ENCODE data around the gene MAPK11. TPM values are rescaled to one million over a fixed set of nuclear protein-coding genes. Genes with fewer than 3 reads are reported as not detected.

MAPK11 gene
- total RNA-seq, 4 donors from 2014 or later, result 0.65 to 8.1 (median 2.9) TPM

GRCh38 chr22:50229370-50229769, 40.8 kb downstream of the MAPK11 start:
- no peak for TF ChIP-seq POLR2A (IDR thresholded peaks at IDR 0.05)
- TF ChIP-seq CTCF (IDR thresholded peaks at IDR 0.05), result no peak
- no peak overlapping the region for H3K4me3 ChIP-seq (ENCODE audit: low read depth, poor library complexity, severe bottlenecking)
- whole genome bisulfite sequencing, 2 donors, result 95 to 96% methylated on average over 16 of the region's 16 CpGs
- intact Hi-C loops (cut with DNase I; ENCODE audit: low total_unique reads), result no loop called here
- DNase-seq (ENCODE audit: low spot score in 2 of 2), result no peak

GRCh38 chr22:50228366-50228765, 41.8 kb downstream of the MAPK11 start:
- no peak for TF ChIP-seq POLR2A (IDR thresholded peaks at IDR 0.05)
- H3K4me3 ChIP-seq (ENCODE audit: low read depth, poor library complexity, severe bottlenecking), result no peak overlapping the region
- intact Hi-C loops (cut with DNase I; ENCODE audit: low total_unique reads), result no loop called here
- WGBS, 2 donors, result 88 to 92% methylated on average over 5 to 9 of the region's 9 CpGs
- no peak for DNase-seq (ENCODE audit: low spot score in 2 of 2)

- TF ChIP-seq POLR2A (IDR thresholded peaks at IDR 0.05), result no peak
- no peak for TF ChIP-seq CTCF (IDR thresholded peaks at IDR 0.05)
- intact Hi-C loops (cut with DNase I; ENCODE audit: low total_unique reads), result no loop called here
- DNase-seq (ENCODE audit: low spot score in 2 of 2), result no peak
- H3K4me3 ChIP-seq (ENCODE audit: low read depth, poor library complexity, severe bottlenecking), result no peak overlapping the region
- WGBS, 2 donors, result 93 to 95% methylated on average over 21 to 25 of the region's 25 CpGs
These were observed 42.5 kb downstream of the MAPK11 start for GRCh38 chr22:50227579-50228215.

- TF ChIP-seq CTCF (IDR thresholded peaks at IDR 0.05), result no peak
- TF ChIP-seq POLR2A (IDR thresholded peaks at IDR 0.05), result no peak
- intact Hi-C loops (cut with DNase I; ENCODE audit: low total_unique reads), result no loop called here
- WGBS, 2 donors, result 96% methylated on average over 4 to 17 of the region's 18 CpGs
- DNase-seq (ENCODE audit: low spot score in 2 of 2), result no peak
- H3K4me3 ChIP-seq (ENCODE audit: low read depth, poor library complexity, severe bottlenecking), result no peak overlapping the region
These were observed 43.4 kb downstream of the MAPK11 start for GRCh38 chr22:50226875-50227165.

GRCh38 chr22:50226063-50226874, 43.9 kb downstream of the MAPK11 start:
- 91% methylated on average over 28 to 31 of the region's 31 CpGs for WGBS, 2 donors
- no peak for DNase-seq (ENCODE audit: low spot score in 2 of 2)
- TF ChIP-seq POLR2A (IDR thresholded peaks at IDR 0.05) (no peak), CTCF (IDR thresholded peaks at IDR 0.05) (no peak)
- no peak overlapping the region for H3K4me3 ChIP-seq (ENCODE audit: low read depth, poor library complexity, severe bottlenecking)
- intact Hi-C loops (cut with DNase I; ENCODE audit: low total_unique reads), result no loop called here

- no peak overlapping the region for H3K4me3 ChIP-seq (ENCODE audit: low read depth, poor library complexity, severe bottlenecking)
- 84 to 90% methylated on average over 17 to 23 of the region's 24 CpGs for WGBS, 2 donors
- intact Hi-C loops (cut with DNase I; ENCODE audit: low total_unique reads), result no loop called here
- TF ChIP-seq POLR2A (IDR thresholded peaks at IDR 0.05) (no peak), CTCF (IDR thresholded peaks at IDR 0.05) (no peak)
- DNase-seq (ENCODE audit: low spot score in 2 of 2), result no peak
These were observed 44.8 kb downstream of the MAPK11 start for GRCh38 chr22:50225200-50225969.

Measured in lower leg skin (tissue), 4 donors.